NB4 (cell line): ENCODE results near the gene GP5.

Source experiments
- POLR2A ChIP-seq: IDR thresholded peaks from 2 replicates; pipeline ENCODE4 v1.6.1; 2011; ENCODE audit warnings: mild to moderate bottlenecking; ENCODE audit not compliant: insufficient read length; ENCODE audit errors: extremely low read depth
- TF ChIP-seq, protein P1 (sequence below): IDR thresholded peaks from one replicate; pipeline ENCODE4 v1.5.1; 2012; ENCODE audit warnings: low read depth, low read length

DNA sequence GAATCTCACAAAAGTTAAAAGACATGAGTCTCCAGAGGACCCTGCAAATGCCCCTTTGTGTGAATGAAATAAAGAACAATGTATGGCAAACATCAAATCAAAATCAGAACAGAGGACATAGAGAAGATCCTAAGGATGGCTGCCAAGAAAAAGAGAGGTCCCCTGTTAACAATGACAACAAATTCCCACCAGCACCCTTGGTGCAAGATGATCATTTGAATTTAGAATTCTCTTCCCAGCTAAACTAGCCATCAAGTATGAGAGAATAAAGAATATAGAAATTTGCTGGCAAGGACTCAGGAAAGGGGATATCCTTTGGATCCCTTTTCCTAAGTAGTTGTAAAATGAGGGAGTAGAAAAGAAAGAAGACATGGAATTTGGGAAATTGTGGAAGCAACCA is 8.2 kb downstream of the GP5 start:
- TF ChIP-seq, protein P1, sequence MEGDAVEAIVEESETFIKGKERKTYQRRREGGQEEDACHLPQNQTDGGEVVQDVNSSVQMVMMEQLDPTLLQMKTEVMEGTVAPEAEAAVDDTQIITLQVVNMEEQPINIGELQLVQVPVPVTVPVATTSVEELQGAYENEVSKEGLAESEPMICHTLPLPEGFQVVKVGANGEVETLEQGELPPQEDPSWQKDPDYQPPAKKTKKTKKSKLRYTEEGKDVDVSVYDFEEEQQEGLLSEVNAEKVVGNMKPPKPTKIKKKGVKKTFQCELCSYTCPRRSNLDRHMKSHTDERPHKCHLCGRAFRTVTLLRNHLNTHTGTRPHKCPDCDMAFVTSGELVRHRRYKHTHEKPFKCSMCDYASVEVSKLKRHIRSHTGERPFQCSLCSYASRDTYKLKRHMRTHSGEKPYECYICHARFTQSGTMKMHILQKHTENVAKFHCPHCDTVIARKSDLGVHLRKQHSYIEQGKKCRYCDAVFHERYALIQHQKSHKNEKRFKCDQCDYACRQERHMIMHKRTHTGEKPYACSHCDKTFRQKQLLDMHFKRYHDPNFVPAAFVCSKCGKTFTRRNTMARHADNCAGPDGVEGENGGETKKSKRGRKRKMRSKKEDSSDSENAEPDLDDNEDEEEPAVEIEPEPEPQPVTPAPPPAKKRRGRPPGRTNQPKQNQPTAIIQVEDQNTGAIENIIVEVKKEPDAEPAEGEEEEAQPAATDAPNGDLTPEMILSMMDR, result no peak
- no peak for TF ChIP-seq POLR2A
